Left cardiac atrium (tissue), 4 donors: ENCODE measurements around the gene TPD52L1. TPM values are rescaled to one million over a fixed set of nuclear protein-coding genes. Genes with fewer than 3 reads are reported as not detected.
"Not testable (repeated sequence)": the region's sequence is repeated elsewhere in the genome, so short reads cannot be mapped to it uniquely, and the experiment has no call there.

Experiments
- ATAC-seq, 2 donors: fragments of 200-7000 bp; cut with Tn5 transposase; one replicate each; pipeline ENCODE4 v1.9.1; 2020; ENCODE audit warnings: mild to moderate bottlenecking in 2 of 2, moderate library complexity in 2 of 2
- DNase-seq: peaks from one replicate; pipeline ENCODE4 v3.0.0-alpha.2; 2020
- intact Hi-C, 2 donors: fragments of 100-400 bp; cut with DNase I; formaldehyde crosslinking; loops; one replicate each; pipeline versions ENCODE4 v1.14.1 to v1.15.1; 2022 to 2023
- total RNA-seq, 2 donors: library from RNA; stranded (reverse); fragmentation: NEBNext Ultra II Directional; extraction: Animal tissue kit (Norgen Biotek cat#: 25700); gene quantifications; one replicate each; pipeline ENCODE4 v1.2.1, GENCODE V29; 2021
- donor health status: DM: no; HTN: yes; CAD: no.
- donor health status: DM: no; HTN: yes; CAD: no; lungs with severe emphysema.
- donor health status: DM: yes; HTN: yes; CAD: no.
- donor health status: Dilated cardiomyopathy.

Gene TPD52L1
- total RNA-seq, 2 donors from 2014 or later: 27.9 to 50.4 TPM

GRCh38 chr6:125279961-125280360 lies 126.4 kb downstream of the TPD52L1 start:
- ATAC-seq (no peak), DNase-seq (no peak)
- intact Hi-C loops: no loop called here

DNA sequence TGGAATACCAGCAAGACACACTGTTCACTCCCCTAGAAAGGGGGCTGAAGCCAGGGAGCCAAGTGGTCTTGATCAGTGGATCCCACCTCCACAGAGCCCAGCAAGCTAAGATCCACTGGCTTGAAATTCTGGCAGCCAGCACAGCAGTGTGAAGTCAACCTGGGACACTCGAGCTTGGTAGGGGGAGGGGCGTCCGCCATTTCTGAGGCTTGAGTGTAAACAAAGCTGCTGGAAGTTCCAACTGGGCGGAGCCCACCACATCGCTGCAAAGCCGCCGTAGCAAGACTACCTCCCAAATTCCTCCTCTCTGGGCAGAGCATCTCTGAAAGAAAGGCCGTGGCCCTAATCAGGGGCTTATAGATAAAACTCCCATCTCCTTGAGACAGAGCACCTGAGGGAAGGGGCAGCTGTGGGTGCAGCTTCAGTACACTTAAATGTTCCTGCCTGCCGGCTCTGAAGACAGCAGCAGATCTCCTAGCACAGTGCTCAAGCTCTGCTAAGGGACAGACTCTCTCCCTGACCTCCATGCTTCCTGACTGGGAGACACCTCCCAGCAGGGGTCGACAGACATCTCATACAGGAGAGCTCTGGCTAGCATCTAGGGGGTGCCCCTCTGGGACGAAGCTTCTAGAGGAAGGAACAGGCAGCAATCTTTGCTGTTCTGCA lies 126.9 kb downstream of the TPD52L1 start:
- intact Hi-C loops, ATAC-seq, DNase-seq: not testable (repeated sequence)

GRCh38 chr6:125282470-125282869 lies 128.9 kb downstream of the TPD52L1 start:
- intact Hi-C loops, ATAC-seq, DNase-seq: not testable (repeated sequence)

GRCh38 chr6:125285353-125285752 lies 131.8 kb downstream of the TPD52L1 start:
- no peak for ATAC-seq
- intact Hi-C loops: no loop called here
- DNase-seq: no peak

DNA sequence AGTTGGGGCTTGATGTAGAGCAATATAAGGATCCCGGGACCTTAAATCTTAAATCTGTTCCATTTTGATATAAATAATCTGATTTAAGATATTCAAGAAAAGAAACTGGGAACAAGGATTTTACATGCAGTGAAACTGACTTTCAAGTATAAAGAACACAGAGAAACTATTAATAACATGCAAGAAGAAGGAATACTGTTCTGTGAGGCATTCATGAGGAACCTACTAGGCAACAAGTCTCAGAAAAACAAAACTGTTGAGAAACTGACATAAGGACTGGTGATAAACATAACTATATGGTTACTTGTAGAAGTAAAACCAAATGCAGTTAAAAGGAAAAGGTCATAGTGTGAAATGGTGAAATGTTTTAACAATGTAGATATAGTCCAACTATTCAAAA lies 132.4 kb downstream of the TPD52L1 start:
- DNase-seq: no peak
- intact Hi-C loops: no loop called here
- no peak for ATAC-seq

- intact Hi-C loops: no loop called here
- no peak for DNase-seq
- no peak for ATAC-seq
These were observed 134.1 kb downstream of the TPD52L1 start for GRCh38 chr6:125287718-125288117.

DNA sequence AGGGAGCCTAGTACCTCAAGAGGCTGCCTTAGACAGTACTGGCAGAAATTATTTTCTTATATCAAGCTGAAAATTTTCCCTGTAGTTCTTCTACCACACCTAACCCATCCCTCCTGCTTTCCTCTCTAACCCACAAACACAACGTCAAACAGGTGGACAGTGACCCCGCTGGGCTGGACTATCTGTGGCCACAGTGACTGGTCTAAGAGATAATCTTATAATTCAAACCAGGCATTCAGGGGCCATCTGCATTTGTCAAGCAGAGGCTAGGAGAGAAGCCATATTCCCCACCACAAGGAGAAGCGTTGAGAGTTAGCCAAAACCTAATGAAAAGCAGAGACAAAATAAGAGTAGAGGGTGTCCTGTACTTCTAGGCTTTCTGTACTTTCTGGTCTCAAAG lies 140.0 kb downstream of the TPD52L1 start:
- ATAC-seq (no peak), DNase-seq (no peak)
- intact Hi-C loops: no loop called here

- DNase-seq: no peak
- intact Hi-C loops: no loop called here
These were observed 140.5 kb downstream of the TPD52L1 start for GRCh38 chr6:125294036-125294435.

DNA sequence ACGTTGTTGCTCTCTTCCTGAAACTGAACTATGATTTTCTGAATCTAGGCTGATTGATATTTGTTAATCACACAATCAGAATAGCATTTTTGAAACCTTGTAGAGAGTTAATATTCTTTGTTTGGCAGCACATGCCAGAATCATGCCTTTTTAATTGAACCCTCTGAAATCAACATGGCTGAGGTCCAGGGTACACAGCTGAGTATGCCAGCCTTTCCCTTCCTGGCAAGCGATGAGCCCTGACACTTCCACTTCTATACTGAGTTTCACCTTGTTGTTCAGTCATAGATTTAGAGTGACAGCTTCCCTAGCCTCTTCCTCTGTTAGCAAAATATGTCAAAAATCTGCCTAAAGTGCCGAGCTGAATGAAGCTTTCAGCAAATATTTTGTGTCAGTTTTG lies 141.4 kb downstream of the TPD52L1 start:
- ATAC-seq: peak; percentile 82 to 87
- intact Hi-C loops: no loop called here
- no peak for DNase-seq

More at GRCh38 chr6:125294036-125294435, 140.5 kb downstream of the TPD52L1 start:
- no peak for ATAC-seq

GRCh38 chr6:125296471-125296870 lies 142.9 kb downstream of the TPD52L1 start:
- intact Hi-C loops: no loop called here
- no peak for DNase-seq
- no peak for ATAC-seq

DNA sequence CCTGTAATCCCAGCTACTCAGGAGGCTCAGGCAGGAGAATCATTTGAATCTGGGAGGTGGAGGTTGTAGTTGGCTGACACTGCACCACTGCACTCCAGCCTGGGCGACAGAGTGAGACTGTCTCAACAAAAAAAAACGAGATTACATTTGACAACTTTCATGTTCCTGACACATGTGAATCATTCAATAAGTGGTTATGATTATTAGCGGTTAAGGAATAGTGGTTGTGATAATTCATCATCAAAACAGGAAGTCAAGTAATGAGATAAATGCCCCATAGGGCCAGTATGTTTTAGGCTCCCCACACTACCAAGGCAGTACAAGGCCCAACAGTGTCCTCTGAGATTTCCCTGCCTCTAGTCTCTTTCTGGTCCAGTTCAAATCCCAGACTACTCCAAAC lies 145.7 kb downstream of the TPD52L1 start:
- ATAC-seq (no peak), DNase-seq (no peak)
- intact Hi-C loops: no loop called here

- DNase-seq (no peak), ATAC-seq (peak in 1 of 2 donors; percentile 5)
- intact Hi-C loops: loop anchor here (5.0 to 10.0 kb wide), 3 partner anchors 146 to 684 kb away; partner anchors contain the start of genes TPD52L1 (in 2 of the 2) and TRMT11 (in 1 of the 2)
These were observed 147.4 kb downstream of the TPD52L1 start for GRCh38 chr6:125300992-125301434.

GRCh38 chr6:125301435-125302391 lies 148.1 kb downstream of the TPD52L1 start, which contains the start of gene HDDC2:
Gene HDDC2, minus strand, starts transcription at chr6:125301967. Its CDS starts 35 bp downstream, at chr6:125301932.
- intact Hi-C loops: loop anchor here (5.0 to 10.0 kb wide), 3 partner anchors 147 to 683 kb away; partner anchors contain the start of genes TPD52L1 (in 2 of the 2) and TRMT11 (in 1 of the 2)
- ATAC-seq: peak; percentile 94 to 95

DNA sequence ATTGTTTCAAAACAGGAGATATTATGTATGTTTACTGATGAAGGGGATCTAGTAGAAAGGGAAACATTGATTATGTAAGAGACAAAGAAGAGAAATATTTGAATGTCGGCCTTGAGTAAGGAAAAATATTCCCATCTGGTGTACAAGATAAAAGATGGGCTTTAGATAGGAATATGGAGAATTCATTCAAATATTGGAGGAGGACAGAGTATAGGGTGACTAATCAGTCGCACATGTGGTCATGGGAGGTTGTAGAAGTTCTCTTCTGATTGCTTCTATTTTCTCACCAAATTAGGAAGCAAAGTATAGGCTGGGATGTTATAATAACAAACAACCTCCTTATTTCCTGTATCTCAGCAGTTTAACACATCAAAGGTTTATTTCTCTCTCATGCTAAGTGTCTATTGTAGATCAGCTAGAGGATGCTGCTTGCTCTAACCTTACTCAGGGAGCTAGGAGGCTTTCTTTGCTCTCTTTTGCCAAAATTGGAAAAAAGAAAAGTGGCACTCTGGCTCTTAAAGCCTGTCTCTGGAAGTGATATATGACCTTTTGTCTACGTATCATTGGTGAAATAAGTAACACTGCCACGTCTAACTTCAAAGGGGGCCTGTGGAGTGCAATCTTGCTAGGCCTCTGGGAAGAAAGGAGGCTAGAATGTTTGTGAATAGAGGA lies 149.4 kb downstream of the TPD52L1 start:
- DNase-seq: no peak
- intact Hi-C loops: loop anchor here (5.0 to 10.0 kb wide), 3 partner anchors 148 to 682 kb away; partner anchors contain the start of genes TPD52L1 (in 2 of the 2) and TRMT11 (in 1 of the 2)
- ATAC-seq: no peak

More at GRCh38 chr6:125301435-125302391, 148.1 kb downstream of the TPD52L1 start, which contains the start of gene HDDC2:
- peak; percentile 86 for DNase-seq

- no peak for ATAC-seq
- intact Hi-C loops: loop anchor here (5.0 to 10.0 kb wide), 3 partner anchors 149 to 681 kb away; partner anchors contain the start of genes TPD52L1 (in 2 of the 2) and TRMT11 (in 1 of the 2)
- no peak for DNase-seq
These were observed 149.9 kb downstream of the TPD52L1 start for GRCh38 chr6:125303512-125303854.

DNA sequence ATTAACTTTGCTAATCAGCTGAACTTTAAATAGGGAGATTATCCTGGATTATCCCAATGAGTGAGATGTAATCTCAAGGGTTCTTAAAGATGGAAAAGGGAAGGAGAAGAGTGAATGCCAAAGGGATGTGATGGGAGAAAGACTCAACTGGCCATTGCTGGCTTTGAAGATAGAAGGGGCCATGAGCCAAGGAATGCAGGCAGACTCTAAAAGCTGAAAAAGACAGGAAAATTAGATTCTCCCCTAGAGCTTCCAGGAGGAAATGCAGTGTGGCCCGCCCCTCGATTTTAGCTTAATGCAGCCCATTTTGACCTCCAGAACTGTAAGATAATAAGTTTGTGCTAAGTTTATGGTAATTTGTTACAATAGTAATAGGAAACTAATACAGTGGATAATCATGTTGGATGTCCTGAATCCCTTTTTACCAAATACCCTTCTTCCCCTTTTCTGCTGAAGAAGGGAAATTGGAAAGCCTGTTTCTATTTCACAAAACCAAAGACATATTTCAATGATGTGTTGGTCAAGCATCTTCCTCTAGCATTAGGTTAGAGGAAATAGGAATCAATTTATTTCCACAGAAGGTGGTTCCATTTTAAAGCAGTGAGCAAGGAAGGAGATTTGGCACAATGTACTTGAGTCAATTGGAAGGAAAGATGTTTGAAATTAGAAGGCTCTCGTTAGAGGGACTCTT lies 151.5 kb downstream of the TPD52L1 start:
- no peak for ATAC-seq
- intact Hi-C loops: loop anchor here (5.0 to 10.0 kb wide), 3 partner anchors 150 to 680 kb away; partner anchors contain the start of genes TPD52L1 (in 2 of the 2) and TRMT11 (in 1 of the 2)

DNA sequence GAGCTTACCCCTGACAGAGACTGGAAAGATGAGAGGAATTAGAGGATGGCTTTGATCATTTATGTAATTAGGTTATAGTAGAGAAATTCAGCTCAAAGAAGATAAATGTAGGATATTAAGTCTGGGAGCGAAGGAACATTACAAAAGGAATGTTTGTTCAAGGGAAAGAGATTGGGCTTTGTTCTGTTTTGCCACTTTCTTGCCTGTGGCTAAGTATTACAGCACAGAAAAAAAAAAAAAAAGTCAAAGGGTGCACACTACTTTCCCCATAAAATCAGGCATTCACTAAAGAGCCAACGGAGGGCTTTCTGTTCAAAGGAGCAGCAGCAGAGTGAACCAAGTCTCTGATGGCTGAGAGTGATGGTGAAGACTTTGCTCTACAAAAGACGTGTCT lies 153.2 kb downstream of the TPD52L1 start:
- DNase-seq (no peak), ATAC-seq (no peak)
- intact Hi-C loops: loop anchor here (10.0 kb wide), 2 partner anchors 152 to 678 kb away; partner anchors contain the start of genes TPD52L1 (in 1 of the 2) and TRMT11 (in 1 of the 2)

More for the DNA sequence above, 151.5 kb downstream of the TPD52L1 start:
- DNase-seq: no peak
